B cell (primary cell): Measurements from ENCODE around the gene HYI. TPM values are rescaled to one million over a fixed set of nuclear protein-coding genes. Genes with fewer than 3 reads are reported as not detected.

Experiments used
- ATAC-seq: fragments of 200-7000 bp; cut with Tn5 transposase; one replicate; pipeline ENCODE4 v1.10.0; 2021; ENCODE audit warnings: low read depth, mild to moderate bottlenecking, moderate number of reproducible peaks, moderate library complexity
- CTCF ChIA-PET: fragments of 350-600 bp; sonication (Branson Sonifier 250); formaldehyde crosslinking; loops from one replicate; lab custom pipeline; 2021; ENCODE audit warnings: antibody characterized with exemption, inconsistent platforms; lab: Charles Lee
- POLR2A ChIA-PET: fragments of 350-600 bp; sonication (Branson Sonifier 250); formaldehyde crosslinking; loops from one replicate; lab custom pipeline; 2021; ENCODE audit warnings: antibody characterized with exemption; lab: Charles Lee
- DNase-seq: peaks from one replicate; pipeline ENCODE4 v3.0.0; 2013
- H2AFZ ChIP-seq: 2 replicates; pipeline ENCODE4 v1.6.1; 2012; ENCODE audit warnings: mild to moderate bottlenecking, low read depth, low read length; ENCODE audit not compliant: insufficient read depth, poor library complexity, severe bottlenecking
- H3K27ac ChIP-seq, 2 donors: 1 replicate in 1 of 2; 2 replicates in 1 of 2; pipeline ENCODE4 v1.5.1; 2012 to 2013; ENCODE audit warnings: low read length in 2 of 2, mild to moderate bottlenecking in 2 of 2, moderate library complexity in 1 of 2
- H3K27me3 ChIP-seq, 4 experiments: fragments of 200-600 bp in 1 of 4; sonication (generic) in 1 of 4; replicated peaks in 1 of 4; 1 replicate in 2 of 4; 2 replicates in 2 of 4; pipeline versions ENCODE4 v1.6.1 to v1.7.0; 2013 to 2016; ENCODE audit warnings: low read length in 3 of 4, mild to moderate bottlenecking in 2 of 4, mixed read lengths in 1 of 4, moderate library complexity in 1 of 4; ENCODE audit not compliant: insufficient read depth in 4 of 4, control insufficient read depth in 3 of 4; ENCODE audit errors: control extremely low read depth in 1 of 4
- H3K36me3 ChIP-seq, 2 experiments: replicated peaks in 1 of 2; 1 replicate in 1 of 2; 2 replicates in 1 of 2; pipeline versions ENCODE4 v1.6.1 to v1.7.1; 2013; ENCODE audit warnings: low read length in 1 of 2; ENCODE audit not compliant: insufficient read depth in 2 of 2, control insufficient read depth in 1 of 2; ENCODE audit errors: control extremely low read depth in 1 of 2, extremely low read depth in 1 of 2
- H3K4me1 ChIP-seq, 2 donors: fragments of 200-600 bp in 1 of 2; sonication (generic) in 1 of 2; 1 replicate in 1 of 2; 2 replicates in 1 of 2; pipeline versions ENCODE4 v1.5.1 to v1.6.1; 2013 to 2017; ENCODE audit warnings: low read length in 2 of 2; ENCODE audit not compliant: control insufficient read depth in 2 of 2, insufficient read depth in 2 of 2
- H3K4me2 ChIP-seq: replicated peaks from 2 replicates; pipeline ENCODE3; 2012; ENCODE audit warnings: mild to moderate bottlenecking, low read depth, low read length; ENCODE audit not compliant: poor library complexity, severe bottlenecking
- H3K4me3 ChIP-seq, 5 experiments: fragments of 200-600 bp in 1 of 5; sonication (generic) in 1 of 5; 1 replicate in 3 of 5; 2 replicates in 2 of 5; pipeline versions ENCODE4 v1.5.1 to v1.7.0; 2011 to 2016; ENCODE audit warnings: low read length in 4 of 5, mild to moderate bottlenecking in 4 of 5, low read depth in 2 of 5, control low read depth in 1 of 5, moderate library complexity in 1 of 5; ENCODE audit not compliant: insufficient read depth in 1 of 5; ENCODE audit errors: control extremely low read depth in 1 of 5, extremely low read depth in 1 of 5
- H3K79me2 ChIP-seq: fragments of 200-600 bp; sonication (generic); one replicate; pipeline ENCODE4 v1.6.0; 2016; ENCODE audit warnings: low read length; ENCODE audit not compliant: control insufficient read depth, insufficient read depth
- H3K9ac ChIP-seq: fragments of 200-600 bp; sonication (generic); 2 replicates; pipeline ENCODE4 v1.6.1; 2017; ENCODE audit warnings: mild to moderate bottlenecking, low read length, moderate library complexity
- H3K9me3 ChIP-seq, 3 donors: one replicate each; pipeline versions ENCODE4 v1.6.1 to v1.7.1; 2013; ENCODE audit warnings: low read length in 2 of 3; ENCODE audit not compliant: control insufficient read depth in 2 of 3, insufficient read depth in 1 of 3; ENCODE audit errors: control extremely low read depth in 1 of 3
- H4K20me1 ChIP-seq: 2 replicates; pipeline ENCODE4 v1.6.0; 2012; ENCODE audit warnings: mild to moderate bottlenecking, low read length; ENCODE audit not compliant: insufficient read depth, control insufficient read depth, poor library complexity, severe bottlenecking
- H3K27ac Mint-ChIP-seq: one replicate; pipeline ENCODE4 v1.8.0; 2021; ENCODE audit warnings: mixed read lengths
- H3K27me3 Mint-ChIP-seq: one replicate; pipeline ENCODE4 v1.8.0; 2021; ENCODE audit warnings: mixed read lengths
- H3K4me1 Mint-ChIP-seq: one replicate; pipeline ENCODE4 v1.8.0; 2021; ENCODE audit warnings: mixed read lengths
- H3K4me3 Mint-ChIP-seq: one replicate; pipeline ENCODE4 v1.8.0; 2021; ENCODE audit warnings: mixed read lengths
- H3K9me3 Mint-ChIP-seq: one replicate; pipeline ENCODE4 v1.8.0; 2022; ENCODE audit warnings: mixed read lengths; ENCODE audit not compliant: insufficient read depth
- EZH2 ChIP-seq: IDR thresholded peaks from 2 replicates; pipeline ENCODE4 v1.6.1; 2012; ENCODE audit warnings: borderline replicate concordance, low read depth, mild to moderate bottlenecking, moderate library complexity, low read length; ENCODE audit not compliant: insufficient read depth, poor library complexity, severe bottlenecking
- WGBS: methylation state at CpG from one replicate; pipeline ENCODE4 v1.1.5; 2013; ENCODE audit warnings: missing lambda C conversion rate; ENCODE audit not compliant: insufficient coverage; 5-methylcytosine and 5-hydroxymethylcytosine counted together
- intact Hi-C: fragments of 100-400 bp; cut with micrococcal nuclease; formaldehyde crosslinking; loops from one replicate; pipeline ENCODE4 v1.10.0; 2022
- polyA plus RNA-seq: library from polyadenylated mRNA; depleted of rRNA; stranded (reverse); fragments of >200 nt; gene quantifications from 2 replicates; pipeline ENCODE4 v1.2.3, GENCODE V29; 2012
- total RNA-seq, 2 donors: library from RNA; stranded (reverse); fragments of 120-200 nt in 1 of 2; gene quantifications; 1 replicate in 1 of 2; 2 replicates in 1 of 2; pipeline versions ENCODE4 v1.2.3 to v1.2.4, GENCODE V29; 2013 to 2022
- TF ChIP-seq, protein P1 (sequence below): fragments of 200-600 bp; IDR thresholded peaks from one replicate; pipeline ENCODE4 v1.8.0; 2022; ENCODE audit warnings: antibody characterized with exemption, mild to moderate bottlenecking

The HYI gene
- total and polyA plus RNA-seq, 2 donors (not counting 1 experiment from before 2014, with no cell fraction given): 21.0 to 26.5 TPM

- no peaks in the 10 kb centered on the region for H3K9me3 ChIP-seq
- H3K4me3 Mint-ChIP-seq: no peak overlapping the region
- H3K9ac ChIP-seq: no peak overlapping the region
- no peak for ATAC-seq
- H3K4me1 Mint-ChIP-seq: peaks cover 12% of the 10 kb centered on the region
- H3K9me3 Mint-ChIP-seq: no peaks in the 10 kb centered on the region
- H3K4me1 ChIP-seq: peaks cover under 1% of the 10 kb centered on the region in 2 donors
- no peaks in the 10 kb centered on the region for H3K79me2 ChIP-seq
- ChIA-PET POLR2A (no interaction called here), CTCF (interaction anchor here (0.9 kb wide), 1 partner anchor 195 kb away, joined by 8 read pairs; no protein-coding TSS in a partner anchor)
- H3K27ac ChIP-seq: no peak overlapping the region
- H3K27ac Mint-ChIP-seq: peak overlapping the region; percentile 4
- no peak overlapping the region for H2AFZ ChIP-seq
- H4K20me1 ChIP-seq: no peaks in the 10 kb centered on the region
- no peak overlapping the region for H3K4me2 ChIP-seq
- intact Hi-C loops: no loop called here
- H3K27me3 Mint-ChIP-seq: no peaks in the 10 kb centered on the region
- H3K4me3 ChIP-seq: no peak overlapping the region
- H3K36me3 ChIP-seq: peaks cover 0 to 64% of the 10 kb centered on the region in 2 experiments
- TF ChIP-seq, protein P1, sequence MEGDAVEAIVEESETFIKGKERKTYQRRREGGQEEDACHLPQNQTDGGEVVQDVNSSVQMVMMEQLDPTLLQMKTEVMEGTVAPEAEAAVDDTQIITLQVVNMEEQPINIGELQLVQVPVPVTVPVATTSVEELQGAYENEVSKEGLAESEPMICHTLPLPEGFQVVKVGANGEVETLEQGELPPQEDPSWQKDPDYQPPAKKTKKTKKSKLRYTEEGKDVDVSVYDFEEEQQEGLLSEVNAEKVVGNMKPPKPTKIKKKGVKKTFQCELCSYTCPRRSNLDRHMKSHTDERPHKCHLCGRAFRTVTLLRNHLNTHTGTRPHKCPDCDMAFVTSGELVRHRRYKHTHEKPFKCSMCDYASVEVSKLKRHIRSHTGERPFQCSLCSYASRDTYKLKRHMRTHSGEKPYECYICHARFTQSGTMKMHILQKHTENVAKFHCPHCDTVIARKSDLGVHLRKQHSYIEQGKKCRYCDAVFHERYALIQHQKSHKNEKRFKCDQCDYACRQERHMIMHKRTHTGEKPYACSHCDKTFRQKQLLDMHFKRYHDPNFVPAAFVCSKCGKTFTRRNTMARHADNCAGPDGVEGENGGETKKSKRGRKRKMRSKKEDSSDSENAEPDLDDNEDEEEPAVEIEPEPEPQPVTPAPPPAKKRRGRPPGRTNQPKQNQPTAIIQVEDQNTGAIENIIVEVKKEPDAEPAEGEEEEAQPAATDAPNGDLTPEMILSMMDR: no peak
- TF ChIP-seq EZH2: no peak
- H3K27me3 ChIP-seq: no peaks in the 10 kb centered on the region
- DNase-seq: no peak
- 95% methylated on average over 11 of the region's 11 CpGs for WGBS
Measured at GRCh38 chr1:43448955-43449707, 4.6 kb downstream of the HYI start.
